DMS53 treated with DMSO at 0.1 percent for 48 hours (cell line): ENCODE results near the gene ABHD15.

Source experiments
- DNase-seq: peaks from one replicate; lab custom pipeline; 2025; ENCODE audit not compliant: unreplicated experiment; lab: John Stamatoyannopoulos, UW

Gene ABHD15, protein sequence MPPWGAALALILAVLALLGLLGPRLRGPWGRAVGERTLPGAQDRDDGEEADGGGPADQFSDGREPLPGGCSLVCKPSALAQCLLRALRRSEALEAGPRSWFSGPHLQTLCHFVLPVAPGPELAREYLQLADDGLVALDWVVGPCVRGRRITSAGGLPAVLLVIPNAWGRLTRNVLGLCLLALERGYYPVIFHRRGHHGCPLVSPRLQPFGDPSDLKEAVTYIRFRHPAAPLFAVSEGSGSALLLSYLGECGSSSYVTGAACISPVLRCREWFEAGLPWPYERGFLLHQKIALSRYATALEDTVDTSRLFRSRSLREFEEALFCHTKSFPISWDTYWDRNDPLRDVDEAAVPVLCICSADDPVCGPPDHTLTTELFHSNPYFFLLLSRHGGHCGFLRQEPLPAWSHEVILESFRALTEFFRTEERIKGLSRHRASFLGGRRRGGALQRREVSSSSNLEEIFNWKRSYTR

DNA sequence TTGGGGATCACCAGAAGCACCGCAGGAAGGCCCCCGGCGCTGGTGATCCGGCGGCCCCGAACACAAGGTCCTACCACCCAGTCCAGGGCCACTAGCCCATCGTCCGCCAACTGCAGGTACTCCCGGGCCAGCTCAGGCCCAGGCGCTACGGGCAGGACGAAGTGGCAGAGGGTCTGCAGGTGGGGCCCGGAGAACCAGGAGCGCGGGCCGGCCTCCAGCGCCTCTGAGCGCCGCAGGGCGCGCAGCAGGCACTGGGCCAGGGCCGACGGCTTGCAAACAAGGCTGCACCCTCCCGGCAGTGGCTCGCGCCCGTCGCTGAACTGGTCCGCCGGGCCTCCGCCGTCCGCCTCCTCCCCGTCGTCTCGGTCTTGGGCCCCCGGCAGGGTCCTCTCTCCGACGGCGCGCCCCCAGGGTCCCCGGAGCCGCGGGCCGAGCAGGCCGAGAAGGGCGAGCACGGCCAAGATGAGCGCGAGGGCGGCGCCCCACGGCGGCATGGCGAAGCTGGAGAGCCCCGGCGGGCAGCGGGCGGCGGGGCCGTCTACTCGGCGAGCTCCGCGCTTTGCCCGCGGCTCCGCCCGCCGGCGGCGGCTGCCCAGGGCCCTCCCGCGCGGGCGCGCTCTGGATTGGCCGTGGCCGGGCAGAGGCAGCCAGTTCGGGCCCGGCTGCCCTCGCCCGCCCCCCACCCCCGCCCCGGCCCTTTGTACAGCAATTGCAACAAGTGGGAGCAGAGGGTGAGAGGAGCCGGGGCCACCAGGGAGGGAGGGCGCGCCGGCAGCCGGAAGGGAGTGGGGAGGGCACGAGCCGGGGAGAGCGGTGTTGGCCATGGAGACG, at the start of gene ABHD15:
Gene ABHD15 (minus strand): TSS at position 565 of the 831 bp plus-strand sequence. CDS start 71 bp downstream, at position 494.
- peak; percentile 28 for DNase-seq

DNA sequence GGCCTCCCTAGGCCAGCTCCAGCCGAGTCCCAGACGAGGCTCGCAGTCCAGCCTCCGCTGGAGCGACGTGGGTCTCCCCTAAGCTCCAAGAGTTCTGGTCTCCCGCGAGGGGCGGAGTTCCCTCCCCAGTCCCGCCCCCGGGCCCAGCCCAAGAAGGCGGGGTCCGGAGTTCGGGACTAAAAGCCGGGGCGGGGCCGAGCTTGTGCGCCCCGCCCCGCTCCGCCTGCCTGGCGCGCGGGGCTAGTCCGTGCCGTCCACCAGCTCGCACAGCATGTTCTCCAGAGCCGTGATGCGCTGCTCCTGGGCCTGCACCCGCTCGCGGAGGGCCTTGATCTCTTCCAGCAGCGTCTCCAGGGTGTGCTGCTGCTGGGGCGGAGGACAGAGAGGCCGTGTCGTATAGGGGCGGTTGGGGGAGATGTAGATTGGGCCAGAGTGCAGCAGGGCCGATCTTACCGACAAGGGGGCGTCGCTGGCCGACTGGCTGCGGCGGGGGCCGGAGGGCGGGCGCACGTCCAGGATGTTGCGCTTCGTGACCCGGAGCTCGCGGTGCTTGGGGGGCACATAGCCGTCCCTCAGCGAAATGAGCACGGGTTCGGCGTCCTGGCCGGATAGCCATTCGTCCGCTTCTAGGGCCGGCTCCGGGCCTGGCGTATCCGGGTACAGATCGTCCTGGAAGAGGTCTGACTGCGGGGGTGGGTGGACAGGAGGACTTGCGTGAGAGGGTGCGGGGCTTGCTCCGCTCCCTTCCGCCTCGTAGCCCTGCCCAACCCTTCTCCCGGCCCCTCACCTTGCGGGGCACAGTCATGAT, 48.9 kb upstream of the ABHD15 start:
- peak; percentile 60 for DNase-seq

DNA sequence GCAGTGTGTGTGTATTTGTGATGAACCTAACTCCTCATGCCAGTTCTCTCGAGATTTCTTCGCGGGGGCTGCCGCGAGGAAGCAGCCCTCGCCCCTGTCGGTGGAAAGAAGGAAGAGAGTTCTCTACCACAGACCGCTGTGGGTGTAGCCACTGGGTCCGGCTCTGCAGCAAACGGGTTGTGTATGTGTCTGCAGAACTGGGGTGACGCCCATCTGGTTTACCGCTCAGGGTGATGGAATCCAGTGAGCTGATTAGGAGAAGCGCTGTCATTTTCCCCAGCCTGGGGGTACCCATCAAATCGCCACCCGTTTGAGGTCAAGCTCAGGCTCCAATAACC, 48.2 kb upstream of the ABHD15 start:
- DNase-seq = no peak

DNA sequence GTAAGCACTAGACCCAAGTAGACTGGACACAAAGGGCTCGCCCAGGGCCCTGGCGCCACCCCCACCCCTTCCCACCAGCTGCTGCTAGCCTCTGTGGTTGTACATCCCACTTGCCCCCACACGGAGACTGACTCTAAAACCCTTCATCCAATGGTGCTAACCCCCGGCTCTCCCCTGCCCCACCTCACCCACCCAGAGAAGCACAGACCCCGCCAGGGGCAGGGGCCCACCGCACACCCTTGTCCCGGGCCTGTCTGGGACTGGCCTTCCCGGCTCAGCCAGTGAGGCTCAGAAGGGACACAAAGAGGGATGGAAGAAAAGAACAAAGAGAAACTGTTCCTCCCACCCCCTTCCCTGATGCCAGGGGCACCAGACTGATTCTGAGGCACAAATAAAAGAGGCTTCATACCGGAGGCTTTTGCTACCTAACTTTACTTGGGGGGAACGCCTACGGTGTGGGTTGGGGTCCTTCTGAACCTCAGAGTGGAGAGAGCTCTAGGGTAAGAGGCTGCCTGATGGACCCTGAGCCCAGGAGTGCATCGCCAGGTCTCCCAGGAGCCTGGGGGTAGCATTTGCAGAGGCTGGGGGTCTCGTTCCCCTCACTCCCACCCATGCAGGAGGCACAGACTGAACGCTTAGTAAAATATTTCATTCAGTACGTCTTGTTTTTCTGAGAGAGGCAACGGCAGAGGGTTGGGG, 47.7 kb upstream of the ABHD15 start:
- DNase-seq = no peak

DNA sequence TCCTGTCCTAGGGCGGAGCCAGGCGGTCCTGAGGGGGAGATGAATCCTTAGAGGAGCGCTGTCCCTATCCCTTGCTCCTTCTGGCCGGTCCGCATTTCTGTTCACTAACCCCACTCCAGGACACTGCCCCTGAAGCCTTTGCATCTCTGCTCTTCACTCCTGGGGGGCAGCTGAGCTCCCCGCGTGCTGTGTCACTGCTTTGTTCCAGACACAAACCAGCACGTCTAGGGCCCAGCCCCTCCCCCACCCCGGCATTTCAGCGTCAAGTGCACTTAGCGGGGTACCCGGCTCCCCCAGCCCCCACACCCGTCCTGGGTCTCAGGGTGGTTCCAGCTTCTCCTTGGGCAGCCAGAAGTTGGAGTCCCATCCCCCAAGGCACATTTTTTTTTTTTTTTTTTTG, 47.0 kb upstream of the ABHD15 start:
- DNase-seq = no peak

DNA sequence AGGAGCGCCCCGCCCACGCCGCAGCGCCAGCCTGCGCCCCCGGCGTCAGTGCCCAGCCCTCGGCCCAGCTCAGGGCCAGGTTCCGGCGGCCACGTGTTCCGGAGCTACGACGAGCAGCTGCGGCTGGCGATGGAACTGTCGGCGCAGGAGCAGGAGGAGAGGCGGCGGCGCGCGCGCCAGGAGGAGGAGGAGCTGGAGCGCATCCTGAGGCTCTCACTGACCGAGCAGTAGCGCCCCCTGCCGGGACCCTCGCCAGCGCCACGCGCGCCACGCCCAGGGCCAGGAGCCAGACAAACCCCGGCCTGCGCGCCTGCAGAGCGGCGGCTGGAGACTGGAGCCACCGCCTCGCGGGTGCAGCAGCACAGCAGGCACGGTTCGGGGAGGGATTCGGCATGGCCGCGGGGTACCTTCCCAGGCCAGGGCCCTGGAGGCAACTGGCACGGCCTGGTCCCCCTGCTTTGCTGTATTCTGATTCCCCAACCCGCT, 46.6 kb upstream of the ABHD15 start:
- DNase-seq = no peak

DNA sequence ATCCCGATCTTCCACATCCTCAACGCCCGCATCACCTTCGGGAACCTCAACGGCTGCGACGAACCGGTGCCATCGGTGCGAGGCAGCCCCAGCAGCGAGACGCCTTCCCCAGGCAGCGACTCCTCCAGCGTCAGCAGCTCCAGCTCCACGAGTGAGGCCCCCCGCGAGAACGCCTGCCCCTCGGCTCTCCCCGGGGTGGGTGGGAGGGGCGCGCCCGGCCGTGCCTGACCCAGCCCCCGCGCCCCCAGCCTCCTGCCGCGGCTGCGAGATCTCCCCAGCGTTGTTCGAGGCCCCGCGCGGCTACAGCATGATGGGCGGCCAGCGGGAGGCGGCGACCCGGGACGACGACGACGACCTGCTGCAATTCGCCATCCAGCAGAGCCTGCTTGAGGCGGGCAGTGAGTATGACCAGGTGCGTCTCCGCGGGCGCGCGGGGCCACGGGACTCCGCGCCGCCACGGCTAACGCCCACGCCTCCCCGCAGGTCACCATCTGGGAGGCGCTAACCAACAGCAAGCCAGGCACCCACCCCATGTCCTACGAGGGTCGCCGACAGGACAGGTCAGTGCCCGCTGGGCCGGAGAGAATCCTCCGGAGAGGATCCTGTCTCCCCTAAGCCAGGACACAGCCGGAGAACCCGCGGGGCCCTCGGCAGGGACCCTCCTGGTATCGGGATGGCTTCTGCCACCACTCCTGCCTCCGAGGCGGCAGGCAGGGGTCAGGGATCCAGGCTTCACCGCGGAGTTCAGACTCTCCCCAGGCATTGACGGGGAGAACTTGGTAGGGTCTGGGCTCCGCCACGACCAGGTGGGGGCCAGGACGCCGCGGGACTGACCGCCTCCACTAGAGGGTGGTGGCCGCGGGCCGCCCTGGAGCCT, 45.8 kb upstream of the ABHD15 start:
- no peak for DNase-seq

DNA sequence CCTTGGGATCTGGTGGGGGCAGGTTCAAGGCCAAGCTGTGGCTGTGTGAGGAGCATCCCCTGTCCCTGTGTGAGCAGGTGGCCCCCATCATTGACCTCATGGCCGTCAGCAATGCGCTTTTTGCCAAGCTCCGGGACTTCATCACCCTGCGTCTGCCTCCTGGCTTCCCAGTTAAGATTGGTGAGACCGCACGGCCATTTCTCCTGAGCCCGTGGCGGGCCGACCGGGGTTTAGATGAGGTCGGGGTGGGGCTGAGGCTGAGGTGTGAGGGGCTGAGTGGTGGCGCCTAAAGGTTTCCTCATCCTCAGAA, 45.2 kb upstream of the ABHD15 start:
- no peak for DNase-seq

DNA sequence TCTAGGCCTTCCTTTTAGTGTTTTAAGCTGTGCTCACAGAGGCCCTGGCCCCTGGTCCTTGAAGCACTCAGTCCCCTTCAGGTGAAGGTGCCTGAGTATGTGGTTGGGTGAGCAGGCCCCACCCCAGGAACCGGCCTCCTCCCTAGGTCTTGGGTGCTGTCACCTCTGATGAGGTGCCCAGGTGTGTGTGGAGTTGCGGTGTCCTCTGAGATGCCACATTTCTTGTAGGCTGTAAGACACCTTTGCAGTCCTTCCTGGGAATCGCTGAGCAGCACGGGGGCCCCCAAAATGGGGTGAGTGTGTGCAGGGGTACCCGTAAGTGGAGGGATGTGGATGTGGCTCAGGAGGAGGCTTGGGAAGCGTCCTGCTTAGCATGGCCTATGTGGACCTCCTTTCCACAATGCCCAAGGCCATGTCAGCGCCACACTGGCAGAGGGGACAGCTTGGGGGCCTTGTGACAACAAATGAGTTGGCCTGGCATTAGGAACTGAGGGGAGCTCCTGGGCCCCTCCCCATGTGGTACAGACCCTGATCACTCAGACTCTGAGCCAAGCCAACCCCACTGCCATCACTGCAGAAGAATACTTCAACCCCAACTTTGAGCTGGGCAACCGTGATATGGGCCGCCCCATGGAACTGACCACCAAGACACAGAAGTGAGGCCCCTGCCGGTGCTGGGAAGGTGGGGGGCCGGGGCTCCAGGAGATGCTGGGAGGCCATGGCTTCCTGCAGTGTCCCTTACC, 44.7 kb upstream of the ABHD15 start:
- DNase-seq = no peak

DNA sequence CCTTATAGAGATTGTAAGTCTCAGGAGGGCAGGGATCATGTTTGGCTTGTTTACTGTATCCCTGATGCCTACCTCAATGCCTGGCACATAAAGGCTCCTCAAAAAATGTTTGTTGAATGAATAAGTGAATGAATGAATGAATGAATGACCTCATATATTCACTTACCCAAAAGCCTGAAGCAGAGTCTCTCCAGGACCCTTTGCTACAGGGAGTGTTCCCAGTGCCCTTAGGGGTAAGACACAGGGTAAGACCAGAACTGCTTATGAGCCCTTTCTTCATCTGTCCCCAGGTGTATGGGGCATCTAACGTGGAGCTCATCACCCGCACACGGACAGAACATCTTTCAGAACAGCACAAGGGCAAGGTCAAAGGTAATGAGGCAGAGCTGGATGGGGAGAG, 43.6 kb upstream of the ABHD15 start:
- DNase-seq = no peak

DNA sequence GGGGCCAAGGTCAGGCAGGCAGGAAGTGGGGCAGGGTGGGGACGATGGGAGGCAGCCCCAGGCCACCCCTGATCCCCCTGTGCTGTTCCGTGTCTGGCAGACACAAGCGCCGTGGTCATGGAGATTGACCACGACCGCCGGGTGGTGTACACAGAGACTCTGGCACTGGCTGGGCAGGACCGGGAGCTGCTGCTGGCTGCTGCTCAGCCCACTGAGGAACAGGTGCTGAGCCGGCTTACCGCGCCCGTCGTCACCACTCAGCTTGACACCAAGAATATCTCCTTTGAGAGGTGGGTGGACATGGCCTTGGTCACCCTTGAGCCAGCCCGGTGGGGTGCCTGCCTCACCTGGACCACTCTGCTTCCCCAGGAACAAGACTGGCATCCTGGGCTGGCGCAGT, 42.1 kb upstream of the ABHD15 start:
- DNase-seq = no peak

DNA sequence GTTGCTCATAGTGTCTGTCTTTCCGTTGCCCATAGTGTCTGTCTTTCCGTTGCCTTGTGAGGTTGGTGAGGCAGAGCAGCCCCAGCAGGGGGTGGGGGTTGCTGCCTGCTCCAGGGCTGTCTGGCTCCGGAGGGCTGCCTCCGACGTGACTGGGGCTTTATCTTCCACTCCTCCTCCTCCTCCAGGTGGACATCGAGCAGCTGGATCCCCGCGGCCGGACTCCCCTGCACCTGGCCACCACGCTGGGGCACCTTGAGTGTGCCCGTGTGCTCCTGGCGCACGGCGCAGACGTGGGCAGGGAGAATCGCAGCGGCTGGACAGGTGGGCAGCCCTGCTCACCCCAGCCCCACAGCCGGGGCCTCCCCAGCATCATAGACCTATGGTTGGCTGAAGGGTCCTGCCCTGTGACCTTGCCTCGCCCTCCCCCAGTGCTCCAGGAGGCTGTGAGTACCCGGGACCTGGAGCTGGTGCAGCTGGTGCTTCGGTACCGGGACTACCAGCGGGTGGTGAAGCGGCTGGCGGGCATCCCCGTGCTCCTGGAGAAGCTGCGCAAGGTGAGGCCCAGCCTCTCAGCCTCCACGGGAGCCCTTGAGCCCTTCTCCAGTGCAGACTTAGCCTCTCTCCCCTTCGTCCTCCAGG, 40.8 kb upstream of the ABHD15 start:
- no peak for DNase-seq

DNA sequence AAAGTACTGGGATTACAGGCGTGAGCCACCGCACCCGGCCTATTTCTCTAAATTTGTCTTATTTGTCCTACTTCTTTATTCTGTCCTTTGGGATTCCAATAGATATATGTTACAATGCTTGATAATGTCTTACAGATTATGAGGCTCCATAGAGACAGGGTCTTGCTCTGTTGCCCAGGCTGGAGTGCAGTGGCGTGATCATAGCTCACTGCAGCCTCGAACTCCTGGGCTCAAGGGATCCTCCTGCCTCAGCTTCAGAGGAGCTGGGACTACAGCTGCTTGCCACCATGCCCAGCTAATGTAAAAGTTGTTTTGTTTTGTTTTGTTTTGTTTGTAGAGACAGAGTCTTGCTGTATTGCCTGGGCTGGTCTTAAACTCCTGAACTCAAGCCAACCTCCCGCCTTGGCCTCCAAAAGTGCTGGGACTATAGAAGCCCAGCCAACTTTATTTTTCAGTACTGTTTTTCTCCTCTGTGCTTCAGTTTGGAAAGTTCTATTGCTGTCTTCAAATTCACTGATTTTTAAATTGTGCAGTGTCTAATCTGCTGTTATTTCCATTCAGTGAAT, 36.4 kb upstream of the ABHD15 start:
- no peak for DNase-seq

DNA sequence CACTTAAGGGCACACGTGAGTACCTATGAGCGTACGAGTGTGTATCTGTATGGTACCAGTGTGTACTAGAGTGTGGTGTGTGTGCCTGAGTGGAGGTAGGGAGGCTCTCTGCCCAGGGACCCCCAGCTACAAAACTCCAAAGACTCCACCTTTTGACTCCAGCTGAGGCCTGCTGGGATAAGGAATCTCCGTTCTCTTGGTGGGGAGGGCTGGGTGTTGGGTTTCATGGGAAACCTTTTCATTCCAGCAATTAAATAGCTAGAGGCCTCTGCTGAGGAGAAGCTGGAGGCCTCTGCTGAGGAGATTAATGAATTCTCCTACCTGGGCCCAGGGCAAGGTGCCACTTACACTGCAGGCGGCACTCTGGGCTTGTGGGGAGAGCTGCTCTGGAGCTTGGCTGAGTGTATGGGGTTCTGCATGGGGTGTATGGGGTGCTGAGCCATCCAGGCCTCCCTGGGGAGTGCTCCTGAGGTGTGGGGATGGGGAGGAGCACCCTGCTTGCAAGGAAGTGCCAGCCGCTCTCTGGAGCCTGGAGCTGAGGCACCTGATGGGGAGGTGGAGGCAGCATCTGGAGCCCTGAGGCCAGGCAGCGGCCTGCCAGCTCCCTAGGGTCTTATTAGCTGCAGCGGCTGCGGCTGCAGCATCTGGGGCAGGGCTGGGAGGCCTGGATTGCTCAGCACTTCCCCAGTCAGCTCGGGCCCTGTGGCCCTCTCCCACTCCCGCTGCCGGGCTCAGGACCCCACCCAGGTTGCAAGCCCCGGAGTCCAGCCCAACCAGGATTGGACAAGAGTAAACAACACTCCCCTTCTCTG, 30.7 kb upstream of the ABHD15 start:
- no peak for DNase-seq

DNA sequence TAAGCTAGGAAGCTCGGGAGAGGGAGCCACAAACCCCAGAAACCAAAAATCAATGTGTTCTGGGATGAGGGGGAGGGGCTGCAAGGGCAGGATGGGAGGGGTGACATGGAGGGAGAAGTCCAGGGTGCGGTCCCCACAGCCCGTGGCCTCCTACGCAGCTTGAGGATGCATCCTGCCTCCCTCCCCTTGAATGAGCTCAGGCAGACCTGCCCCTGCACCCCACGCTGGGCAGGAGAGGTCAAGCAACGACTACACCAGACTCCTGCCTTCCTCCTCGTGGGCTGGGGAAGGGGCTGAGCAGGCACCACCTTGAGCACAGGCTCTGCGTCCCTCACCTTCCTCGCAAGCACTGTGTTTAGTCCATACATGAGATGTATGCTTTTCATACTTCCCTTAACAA, 30.0 kb upstream of the ABHD15 start:
- DNase-seq = no peak

DNA sequence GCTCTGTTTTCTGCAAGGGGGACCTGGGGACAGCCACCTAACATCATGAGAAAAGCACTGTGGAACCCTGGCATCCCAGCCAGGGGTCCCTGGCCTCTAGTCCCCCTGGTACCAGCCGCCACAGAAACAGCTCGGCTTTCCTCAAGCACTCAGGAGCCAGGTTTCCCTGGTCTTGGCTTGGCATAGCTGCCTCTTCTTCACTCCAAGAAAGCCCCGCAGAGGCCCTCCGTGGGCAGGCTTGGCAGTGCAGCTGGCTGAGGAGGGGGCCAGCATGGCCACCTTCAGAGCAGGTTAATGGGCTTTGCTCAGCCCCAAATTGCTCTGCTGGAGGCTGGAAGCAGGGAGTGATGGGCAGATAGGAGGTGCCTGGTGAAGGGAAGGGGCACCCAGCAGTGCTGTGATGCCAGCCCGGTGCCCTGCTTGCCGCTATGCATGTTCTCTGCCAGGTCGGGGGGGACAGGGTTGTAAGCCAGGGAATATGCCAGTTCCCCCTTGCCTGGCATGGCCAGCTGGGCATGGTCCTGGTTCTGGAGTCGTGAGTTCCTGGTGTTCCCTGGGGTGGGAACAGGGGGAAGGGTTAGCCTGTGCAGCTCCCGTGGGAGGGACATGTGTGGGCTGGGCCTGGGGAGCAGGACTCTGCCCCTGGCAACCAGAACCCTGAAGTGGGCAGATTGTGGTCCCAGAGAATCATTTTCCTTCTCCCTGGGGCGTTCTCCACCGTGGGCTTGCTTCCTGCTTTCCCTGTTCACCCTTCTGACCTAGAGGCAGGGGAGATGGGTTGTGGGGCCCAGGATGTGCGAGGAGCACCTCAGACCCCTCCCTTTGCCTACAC, 29.3 kb upstream of the ABHD15 start:
- DNase-seq = no peak
